GM12872 (cell line): Measurements from ENCODE around the gene ADAMTS2.

ENCODE experiments used
- CTCF ChIP-seq: IDR thresholded peaks from 3 replicates; pipeline ENCODE4 v1.5.1; 2011; ENCODE audit warnings: low read depth, mild to moderate bottlenecking, low read length, moderate library complexity; ENCODE audit not compliant: insufficient read depth

ADAMTS2 gene

GRCh38 chr5:179339081-179339480, 6.2 kb downstream of the ADAMTS2 start:
- no peak for TF ChIP-seq CTCF

GRCh38 chr5:179337796-179338676, 7.2 kb downstream of the ADAMTS2 start:
- TF ChIP-seq CTCF, result no peak

- TF ChIP-seq CTCF, result no peak
These were observed 8.1 kb downstream of the ADAMTS2 start for GRCh38 chr5:179336871-179337795.

- TF ChIP-seq CTCF, result no peak
These were observed 9.0 kb downstream of the ADAMTS2 start for GRCh38 chr5:179336126-179336870.

GRCh38 chr5:179333796-179334761, 11.2 kb downstream of the ADAMTS2 start:
- no peak for TF ChIP-seq CTCF

GRCh38 chr5:179332741-179333290, 12.4 kb downstream of the ADAMTS2 start:
- TF ChIP-seq CTCF, result no peak
